GM21619 (cell line): Measurements from ENCODE around the gene EFCAB10.
"Not testable (repeated sequence)": the region's sequence is repeated elsewhere in the genome, so short reads cannot be mapped to it uniquely, and the experiment has no call there.

Experiments used
- ATAC-seq: cut with Tn5 transposase; IDR thresholded peaks from one replicate; pipeline ENCODE4 v1.9.1; 2021; ENCODE audit not compliant: unreplicated experiment

EFCAB10 gene

DNA sequence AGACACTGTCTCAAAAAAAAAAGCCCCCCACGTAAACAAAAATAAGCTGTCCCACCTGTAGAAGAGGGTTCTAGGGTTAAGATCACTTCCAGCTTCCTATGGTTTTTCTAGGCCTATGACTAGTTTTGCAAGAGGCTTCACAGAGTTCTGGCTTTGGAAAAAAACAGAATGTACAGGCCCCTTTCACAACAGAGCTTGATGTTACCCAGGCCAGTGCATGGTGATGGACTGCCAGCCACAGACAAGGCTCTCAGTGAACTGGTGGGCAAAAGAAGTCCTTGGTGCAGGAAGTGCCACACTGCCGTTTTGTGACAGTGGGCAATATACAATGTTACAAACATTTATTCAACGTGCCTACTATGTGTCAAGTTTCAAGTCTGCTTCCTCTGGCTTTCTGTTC lies 18.3 kb upstream of the EFCAB10 start:
- ATAC-seq, result no peak

GRCh38 chr7:105599080-105599479 lies 17.8 kb upstream of the EFCAB10 start:
- not testable (repeated sequence) for ATAC-seq

GRCh38 chr7:105596866-105597265 lies 15.6 kb upstream of the EFCAB10 start:
- no peak for ATAC-seq

- no peak for ATAC-seq
Measured at GRCh38 chr7:105594034-105594433, 12.7 kb upstream of the EFCAB10 start.

DNA sequence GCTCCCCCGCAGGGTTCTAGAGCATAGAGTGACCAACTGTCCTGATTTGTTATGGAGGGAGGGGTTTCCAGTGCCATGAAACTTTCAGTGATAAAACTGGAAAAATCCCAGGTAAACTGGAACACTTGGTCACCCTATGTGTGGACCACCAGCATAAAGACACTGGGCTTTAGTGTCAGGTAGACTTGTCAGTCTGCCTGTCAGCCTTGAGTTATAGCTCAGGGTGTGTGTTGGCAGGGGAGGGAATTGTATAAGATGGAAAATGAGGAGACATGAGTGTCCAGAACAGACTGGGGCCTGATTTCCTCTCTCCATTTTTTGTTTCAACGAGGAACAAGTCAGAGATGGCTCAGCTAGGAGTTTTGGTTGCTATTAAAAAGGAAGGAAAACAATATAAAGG lies 10.2 kb upstream of the EFCAB10 start:
- no peak for ATAC-seq

DNA sequence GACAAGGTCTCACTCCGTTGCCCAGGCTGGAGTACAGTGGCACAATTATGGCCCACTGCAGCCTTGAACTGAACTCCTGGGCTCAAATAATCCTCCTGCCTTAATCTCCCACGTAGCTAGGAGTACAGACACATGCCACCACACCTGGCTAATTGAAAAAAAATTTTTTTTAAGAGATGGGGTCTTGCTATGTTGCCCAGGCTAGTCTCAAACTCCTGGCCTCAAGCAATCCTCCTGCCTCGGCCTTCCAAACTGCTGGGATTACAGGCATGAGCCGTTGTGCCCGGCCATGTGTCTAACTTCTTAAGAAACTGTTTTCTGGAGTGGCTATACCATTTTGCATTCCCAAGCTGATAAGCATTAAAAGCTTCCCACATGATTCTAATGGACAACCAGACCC lies 9.5 kb upstream of the EFCAB10 start:
- ATAC-seq, result no peak

- peak; percentile 85 for ATAC-seq
Measured at GRCh38 chr7:105589356-105590077, 8.2 kb upstream of the EFCAB10 start.

DNA sequence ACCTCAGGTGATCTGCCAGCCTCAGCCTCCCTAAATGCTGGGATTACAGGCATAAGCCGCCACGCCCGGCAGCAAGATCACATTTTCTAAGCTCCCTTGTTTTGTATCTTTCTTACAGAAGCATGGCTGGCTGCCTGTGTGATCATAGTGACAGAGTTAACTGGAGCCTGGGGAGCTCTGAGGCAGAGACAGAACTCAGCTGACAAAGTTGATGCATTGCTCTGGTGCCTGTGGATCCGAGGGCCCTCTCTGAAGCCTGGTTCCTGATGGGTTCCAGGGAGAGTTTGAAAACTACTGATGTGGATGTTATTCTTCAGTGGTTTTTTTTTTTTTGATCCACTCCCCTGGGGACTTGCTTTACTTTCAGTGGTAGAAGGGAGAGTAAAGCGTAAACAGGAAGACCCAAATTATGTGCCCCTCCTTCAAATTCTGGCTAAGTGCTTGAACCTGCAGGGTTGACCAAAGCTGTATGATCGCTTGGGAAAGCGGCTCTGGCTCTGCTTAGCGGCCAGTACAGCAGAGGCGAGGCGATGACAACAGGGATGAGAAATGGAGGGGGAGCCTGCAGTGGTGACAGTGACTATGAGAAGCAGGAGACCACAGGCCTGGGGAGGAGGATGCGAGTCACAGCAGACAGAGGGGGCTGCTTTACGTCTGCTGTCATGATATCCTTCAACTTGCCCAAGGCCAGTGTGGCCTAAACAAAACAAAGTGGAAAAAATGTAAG lies 6.8 kb upstream of the EFCAB10 start:
- ATAC-seq, result no peak

- ATAC-seq, result peak; percentile 35
Measured at GRCh38 chr7:105585850-105586500, 4.7 kb upstream of the EFCAB10 start.

DNA sequence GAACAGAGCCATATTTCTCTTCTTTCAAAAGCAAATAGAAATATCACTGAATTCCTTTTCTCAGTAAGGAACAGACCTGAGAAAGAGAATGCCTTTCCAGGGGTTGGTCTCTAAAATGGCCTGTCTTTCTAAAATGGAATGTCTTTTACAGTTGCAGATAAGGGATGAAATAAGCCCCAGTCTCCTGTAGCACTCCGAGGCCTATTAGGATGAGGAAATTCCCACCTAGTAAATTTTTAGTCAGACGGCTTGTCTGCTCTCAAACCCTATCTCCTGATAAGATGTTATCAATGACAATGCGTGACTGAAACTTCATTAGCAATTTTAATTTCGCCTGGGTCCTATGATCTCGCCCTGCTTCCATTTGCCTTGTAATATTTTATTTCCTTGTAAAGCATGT lies 2.9 kb upstream of the EFCAB10 start:
- no peak for ATAC-seq

GRCh38 chr7:105583061-105583460 lies 1.8 kb upstream of the EFCAB10 start:
- no peak for ATAC-seq

DNA sequence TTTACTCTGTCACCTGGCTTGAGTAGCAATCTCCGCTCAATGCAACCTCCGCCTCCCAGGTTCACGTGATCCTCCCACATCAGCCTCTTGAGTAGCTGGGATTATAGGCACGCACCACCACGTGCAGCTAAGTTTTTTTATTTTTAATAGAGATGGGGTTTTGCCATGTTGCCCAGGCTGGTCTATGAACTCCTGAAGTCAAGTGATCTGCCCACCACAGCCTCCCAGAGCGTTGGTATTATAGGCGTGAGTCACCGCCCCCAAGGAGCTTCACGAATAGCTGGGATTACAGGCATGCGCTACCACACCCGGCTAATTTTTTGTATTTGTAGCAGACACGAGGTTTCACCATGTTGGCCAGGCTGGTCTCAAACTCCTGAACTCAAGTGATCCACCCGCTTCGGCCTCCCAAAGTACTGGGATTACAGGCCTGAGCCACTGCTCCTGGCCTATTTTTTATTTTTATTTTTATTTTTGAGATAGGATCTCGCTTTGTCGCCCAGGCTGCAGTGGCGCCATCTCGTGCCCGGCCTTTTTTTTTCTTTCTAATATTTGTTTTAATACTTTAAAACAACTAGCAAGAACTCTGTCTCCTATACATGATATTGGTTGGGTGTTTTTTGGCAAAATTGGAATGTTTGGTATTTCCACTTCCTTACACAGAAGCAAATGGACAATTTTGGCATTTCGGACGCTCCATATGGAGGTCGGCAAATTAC lies 1.1 kb downstream of the EFCAB10 start:
- no peak for ATAC-seq

- ATAC-seq, result no peak
Measured at GRCh38 chr7:105578496-105578895, 2.8 kb downstream of the EFCAB10 start.

- ATAC-seq, result no peak
Measured at GRCh38 chr7:105577251-105577650, 4.0 kb downstream of the EFCAB10 start.

- ATAC-seq, result no peak
Measured at GRCh38 chr7:105571891-105572290, 9.4 kb downstream of the EFCAB10 start.

GRCh38 chr7:105567821-105568220 lies 13.5 kb downstream of the EFCAB10 start:
- ATAC-seq, result no peak

GRCh38 chr7:105567024-105567423 lies 14.3 kb downstream of the EFCAB10 start:
- no peak for ATAC-seq

DNA sequence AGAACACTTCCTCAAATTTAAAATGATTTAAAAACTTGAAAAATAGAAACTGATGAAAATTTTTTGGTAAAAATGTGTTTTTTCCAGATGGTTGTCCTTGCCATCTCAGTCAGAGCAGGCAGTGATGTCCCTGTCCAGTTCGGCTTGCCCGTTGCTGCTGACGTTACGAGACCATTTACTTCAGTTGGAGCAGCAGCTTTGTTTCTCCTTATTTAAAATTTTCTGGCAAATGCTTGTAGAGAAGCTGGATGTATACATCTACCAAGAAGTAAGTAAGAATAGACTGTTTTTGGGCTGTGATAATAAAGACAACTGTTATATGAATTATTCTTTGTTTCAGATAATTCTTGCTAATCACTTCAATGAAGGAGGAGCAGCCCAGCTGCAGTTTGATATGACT lies 16.1 kb downstream of the EFCAB10 start:
- no peak for ATAC-seq

DNA sequence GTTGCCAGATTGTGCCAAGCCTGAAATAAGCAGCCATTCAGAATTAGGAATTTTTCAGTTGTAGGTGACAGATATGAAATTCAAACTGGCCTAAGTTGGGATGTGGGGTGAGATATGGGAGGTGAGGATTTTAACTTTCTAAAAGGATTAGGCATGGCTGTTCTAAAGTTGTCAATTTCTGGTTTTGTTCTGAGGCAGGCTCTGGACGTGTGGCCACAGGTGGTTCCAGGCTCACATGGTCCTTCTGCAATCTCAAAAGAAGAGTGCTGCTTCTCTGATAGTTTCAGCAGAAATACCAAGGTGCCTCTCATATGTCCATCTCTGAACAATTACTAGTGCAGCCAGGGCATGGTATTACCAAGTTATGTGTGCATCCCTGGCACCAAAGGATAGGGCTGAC lies 21.4 kb downstream of the EFCAB10 start:
- ATAC-seq, result no peak

- no peak for ATAC-seq
Measured at GRCh38 chr7:105538339-105538738, 43.0 kb downstream of the EFCAB10 start.

DNA sequence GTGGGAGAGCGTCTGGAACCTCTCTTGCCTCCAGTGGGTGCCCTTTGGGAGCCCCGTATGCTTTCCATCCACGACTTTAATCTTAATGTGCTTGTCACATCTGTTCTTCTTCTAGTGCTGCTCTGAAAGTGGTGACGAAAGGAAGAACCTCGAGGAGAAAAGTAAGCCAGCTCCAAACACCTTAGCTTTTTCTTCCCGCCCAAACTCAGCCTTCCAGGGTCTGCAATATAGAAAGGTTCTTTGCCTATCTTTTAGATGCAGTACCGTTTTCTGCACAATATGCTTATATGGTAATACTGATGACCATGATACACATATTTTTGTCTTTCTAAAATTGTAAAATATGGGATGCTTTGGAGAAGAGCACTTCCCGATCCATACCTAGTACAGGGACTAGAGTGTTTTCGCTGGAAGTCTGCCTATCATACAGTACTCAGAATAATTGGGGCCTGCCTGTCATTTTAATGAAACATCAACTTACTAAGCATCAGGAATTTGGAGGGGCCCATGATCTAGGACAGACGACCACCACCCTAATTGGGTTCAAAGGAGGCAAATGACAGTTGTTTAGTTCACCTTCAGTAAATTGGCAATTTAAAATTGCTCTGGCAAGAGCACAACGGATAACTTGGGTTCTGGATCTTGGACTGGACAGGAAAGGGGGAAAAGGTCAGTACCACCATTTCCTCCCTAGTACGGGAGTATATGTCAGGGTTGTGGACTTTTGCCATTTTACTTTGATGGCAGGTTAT lies 48.4 kb downstream of the EFCAB10 start:
- ATAC-seq, result no peak
